ENCODE measurements around the gene ELAVL1. TPM values are rescaled to one million over a fixed set of nuclear protein-coding genes. Genes with fewer than 3 reads are reported as not detected.

The ELAVL1 gene
- total RNA-seq, 1 donor from 2014 or later = 55.1 TPM

- intact Hi-C loops (cut with DNase I) = no loop called here
- ATAC-seq = no peak
Measured at GRCh38 chr19:7992575-7992974, 12.9 kb downstream of the ELAVL1 start.

GRCh38 chr19:7989071-7989575 lies 16.3 kb downstream of the ELAVL1 start:
- ATAC-seq (peak; percentile 45), DNase-seq (ENCODE audit: missing footprints) (no peak)
- intact Hi-C loops (cut with DNase I) = no loop called here

More at GRCh38 chr19:7992575-7992974, 12.9 kb downstream of the ELAVL1 start:
- DNase-seq (ENCODE audit: missing footprints) = no peak

- intact Hi-C loops (cut with DNase I) = no loop called here
- ATAC-seq (no peak), DNase-seq (ENCODE audit: missing footprints) (no peak)
Measured at GRCh38 chr19:7988307-7988706, 17.1 kb downstream of the ELAVL1 start.

- intact Hi-C loops (cut with DNase I) = no loop called here
- ATAC-seq (no peak), DNase-seq (ENCODE audit: missing footprints) (no peak)
Measured at GRCh38 chr19:7987114-7987768, 18.2 kb downstream of the ELAVL1 start.

GRCh38 chr19:7986321-7987113 lies 18.9 kb downstream of the ELAVL1 start:
- DNase-seq (ENCODE audit: missing footprints) = no peak
- intact Hi-C loops (cut with DNase I) = no loop called here
- ATAC-seq = no peak

GRCh38 chr19:7985481-7985911 lies 19.9 kb downstream of the ELAVL1 start:
- DNase-seq (ENCODE audit: missing footprints) (no peak), ATAC-seq (no peak)
- intact Hi-C loops (cut with DNase I) = no loop called here

- DNase-seq (ENCODE audit: missing footprints) (no peak), ATAC-seq (no peak)
- intact Hi-C loops (cut with DNase I) = no loop called here
Measured at GRCh38 chr19:7983995-7984837, 21.2 kb downstream of the ELAVL1 start.

- no peak for ATAC-seq
- intact Hi-C loops (cut with DNase I) = no loop called here
- DNase-seq (ENCODE audit: missing footprints) = no peak
Measured at GRCh38 chr19:7983286-7983950, 22.0 kb downstream of the ELAVL1 start.

GRCh38 chr19:7982651-7983099 lies 22.8 kb downstream of the ELAVL1 start:
- intact Hi-C loops (cut with DNase I) = no loop called here
- no peak for DNase-seq (ENCODE audit: missing footprints)
- peak; percentile 21 for ATAC-seq

GRCh38 chr19:7982103-7982502 lies 23.3 kb downstream of the ELAVL1 start:
- DNase-seq (ENCODE audit: missing footprints) (no peak), ATAC-seq (no peak)
- intact Hi-C loops (cut with DNase I) = no loop called here

GRCh38 chr19:7981661-7982060 lies 23.8 kb downstream of the ELAVL1 start:
- intact Hi-C loops (cut with DNase I) = no loop called here
- ATAC-seq (no peak), DNase-seq (ENCODE audit: missing footprints) (no peak)

- intact Hi-C loops (cut with DNase I) = no loop called here
- no peak for ATAC-seq
- no peak for DNase-seq (ENCODE audit: missing footprints)
Measured at GRCh38 chr19:7981199-7981598, 24.2 kb downstream of the ELAVL1 start.

GRCh38 chr19:7980635-7981121 lies 24.8 kb downstream of the ELAVL1 start:
- no peak for ATAC-seq
- no peak for DNase-seq (ENCODE audit: missing footprints)
- intact Hi-C loops (cut with DNase I) = no loop called here

- no peak for DNase-seq (ENCODE audit: missing footprints)
- ATAC-seq = no peak
- intact Hi-C loops (cut with DNase I) = no loop called here
Measured at GRCh38 chr19:7980168-7980567, 25.3 kb downstream of the ELAVL1 start.

- ATAC-seq (no peak), DNase-seq (ENCODE audit: missing footprints) (no peak)
- intact Hi-C loops (cut with DNase I) = no loop called here
Measured at GRCh38 chr19:7979559-7979958, 25.9 kb downstream of the ELAVL1 start.

- ATAC-seq (no peak), DNase-seq (ENCODE audit: missing footprints) (no peak)
- intact Hi-C loops (cut with DNase I) = no loop called here
Measured at GRCh38 chr19:7979011-7979410, 26.4 kb downstream of the ELAVL1 start.

GRCh38 chr19:7978179-7978825 lies 27.1 kb downstream of the ELAVL1 start:
- ATAC-seq (no peak), DNase-seq (ENCODE audit: missing footprints) (no peak)
- intact Hi-C loops (cut with DNase I) = no loop called here

- no peak for ATAC-seq
- no peak for DNase-seq (ENCODE audit: missing footprints)
- intact Hi-C loops (cut with DNase I) = no loop called here
Measured at GRCh38 chr19:7977723-7978040, 27.8 kb downstream of the ELAVL1 start.

All from Right ventricle myocardium inferior (tissue), 1 donor.